ENCODE results near the gene TBC1D10B.
"Not testable (repeated sequence)": the region's sequence is repeated elsewhere in the genome, so short reads cannot be mapped to it uniquely, and the experiment has no call there.

The TBC1D10B gene

GRCh38 chr16:30337964-30338357 is 32.3 kb downstream of the TBC1D10B start:
- not testable (repeated sequence) for DNase-seq (ENCODE audit: low read depth in 2 of 3, low spot score in 2 of 3)

- DNase-seq (ENCODE audit: low read depth in 2 of 3, low spot score in 2 of 3): no peak
Measured at GRCh38 chr16:30335598-30336474, 34.5 kb downstream of the TBC1D10B start.

- peak; percentile 44 to 78 (median 74) for DNase-seq (ENCODE audit: low read depth in 2 of 3, low spot score in 2 of 3)
Measured at GRCh38 chr16:30335028-30335597, 35.2 kb downstream of the TBC1D10B start.

GRCh38 chr16:30334473-30334989 is 35.8 kb downstream of the TBC1D10B start:
- DNase-seq (ENCODE audit: low read depth in 2 of 3, low spot score in 2 of 3): peak in 2 of 3 experiments; percentile 58 to 78

GRCh38 chr16:30324220-30324619 is 46.1 kb downstream of the TBC1D10B start:
- DNase-seq (ENCODE audit: low read depth in 2 of 3, low spot score in 2 of 3): not testable (repeated sequence)

- DNase-seq (ENCODE audit: low read depth in 2 of 3, low spot score in 2 of 3): not testable (repeated sequence)
Measured at GRCh38 chr16:30318647-30319046, 51.6 kb downstream of the TBC1D10B start.

- not testable (repeated sequence) for DNase-seq (ENCODE audit: low read depth in 2 of 3, low spot score in 2 of 3)
Measured at GRCh38 chr16:30310937-30311336, 59.4 kb downstream of the TBC1D10B start.

- not testable (repeated sequence) for DNase-seq (ENCODE audit: low read depth in 2 of 3, low spot score in 2 of 3)
Measured at GRCh38 chr16:30309255-30309654, 61.0 kb downstream of the TBC1D10B start.

Measured in activated CD8-positive, alpha-beta memory T cell treated with anti-CD3 and anti-CD28 coated beads for 48 hours (primary cell).